Esophagus squamous epithelium (tissue), 4 donors: Measurements from ENCODE around the gene CCDC28B.

Experiments used
- CTCF ChIP-seq, 6 experiments: fragments of 450-650 bp in 4 of 6; fragments of 200-600 bp in 2 of 6; sonication (generic) in 2 of 6; IDR thresholded peaks; one replicate each; pipeline ENCODE4 v1.5.1; 2016 to 2019; ENCODE audit warnings: antibody characterized with exemption in 6 of 6, mild to moderate bottlenecking in 4 of 6, moderate library complexity in 4 of 6
- POLR2A ChIP-seq, 4 donors: fragments of 450-650 bp; IDR thresholded peaks; one replicate each; pipeline ENCODE4 v1.6.1; 2017; ENCODE audit warnings: antibody characterized with exemption in 4 of 4, mild to moderate bottlenecking in 4 of 4, moderate library complexity in 3 of 4

GRCh38 chr1:32215629-32216480, 15.5 kb downstream of the CCDC28B start:
- TF ChIP-seq CTCF (IDR thresholded peaks at IDR 0.05) (peak; percentile 29 to 81 (median 68)), POLR2A (IDR thresholded peaks at IDR 0.05) (no peak)
